CD4-positive, alpha-beta T cell treated with Interleukin-4 for 1 hour (primary cell): ENCODE data around the gene AKR1C4.
"Not testable (repeated sequence)": the region's sequence is repeated elsewhere in the genome, so short reads cannot be mapped to it uniquely, and the experiment has no call there.

Source experiments
- DNase-seq, 2 donors: peaks; one replicate each; pipeline ENCODE4 v3.0.0-alpha.2; 2020 to 2022

AKR1C4 gene

GRCh38 chr10:5196702-5197113 is at the start of gene AKR1C4:
Gene AKR1C4, plus strand, starts transcription at chr10:5196837. Its CDS starts 31 bp downstream, at chr10:5196868.
- DNase-seq = no peak

DNA sequence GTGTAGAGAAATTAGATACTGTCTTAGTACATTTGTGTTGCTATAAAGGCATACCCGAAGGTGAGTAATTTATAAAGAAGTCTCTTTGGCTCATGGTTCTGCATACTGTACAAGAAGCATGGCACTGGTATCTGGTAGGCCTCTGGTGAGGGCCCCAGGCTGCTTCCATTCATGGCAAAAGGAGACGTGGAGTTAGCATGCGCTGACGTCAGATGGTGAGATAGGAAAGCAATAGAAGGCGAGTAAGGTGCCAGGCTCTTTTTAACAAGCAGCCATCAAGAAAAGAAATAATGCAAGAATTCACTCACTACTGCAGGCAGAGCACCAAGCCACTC is 49.8 kb upstream of the AKR1C4 start:
- no peak for DNase-seq

GRCh38 chr10:5147255-5147980 is 49.2 kb upstream of the AKR1C4 start:
- DNase-seq = no peak

- DNase-seq = no peak
Measured at GRCh38 chr10:5147981-5148677, 48.5 kb upstream of the AKR1C4 start.

DNA sequence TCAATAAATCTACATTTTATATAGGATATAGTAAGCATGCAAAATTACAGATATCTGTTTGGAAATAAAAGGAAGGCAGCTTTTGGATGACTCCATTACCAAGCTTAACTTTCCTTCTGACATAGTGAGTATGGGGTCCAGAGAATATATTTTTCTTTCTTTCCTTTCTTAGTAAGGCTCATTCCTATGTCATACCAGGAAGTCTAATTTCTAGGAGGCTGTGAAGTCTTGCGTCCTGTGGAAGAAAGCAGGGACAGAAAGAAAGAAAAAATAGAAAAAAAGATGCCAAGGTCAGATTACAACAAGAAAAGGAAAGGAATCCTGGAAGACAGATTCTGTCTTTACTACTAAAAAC is 48.0 kb upstream of the AKR1C4 start:
- DNase-seq = no peak

DNA sequence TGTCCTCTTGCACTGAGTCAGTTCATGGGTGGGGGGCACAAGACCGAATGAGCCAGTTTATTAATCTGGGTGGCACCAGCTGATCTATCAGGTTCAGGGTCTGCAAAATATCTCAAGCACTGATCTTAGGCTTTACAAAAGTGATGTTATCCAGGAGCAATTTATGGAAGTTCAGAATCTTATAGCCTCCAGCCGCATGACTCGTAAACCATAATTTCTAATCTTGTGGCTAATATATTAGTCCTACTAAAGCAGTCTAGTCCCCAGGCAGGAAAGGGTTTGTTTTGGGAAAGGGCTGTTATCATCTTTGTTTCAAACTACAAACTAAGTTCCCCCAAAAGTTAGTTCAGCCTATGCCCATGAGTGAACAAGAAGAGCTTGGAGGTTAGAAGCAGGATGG is 45.6 kb upstream of the AKR1C4 start:
- DNase-seq = no peak

GRCh38 chr10:5155951-5156350 is 40.7 kb upstream of the AKR1C4 start:
- DNase-seq = no peak

GRCh38 chr10:5157501-5157900 is 39.1 kb upstream of the AKR1C4 start:
- no peak for DNase-seq

GRCh38 chr10:5159126-5159525 is 37.5 kb upstream of the AKR1C4 start:
- DNase-seq = no peak

DNA sequence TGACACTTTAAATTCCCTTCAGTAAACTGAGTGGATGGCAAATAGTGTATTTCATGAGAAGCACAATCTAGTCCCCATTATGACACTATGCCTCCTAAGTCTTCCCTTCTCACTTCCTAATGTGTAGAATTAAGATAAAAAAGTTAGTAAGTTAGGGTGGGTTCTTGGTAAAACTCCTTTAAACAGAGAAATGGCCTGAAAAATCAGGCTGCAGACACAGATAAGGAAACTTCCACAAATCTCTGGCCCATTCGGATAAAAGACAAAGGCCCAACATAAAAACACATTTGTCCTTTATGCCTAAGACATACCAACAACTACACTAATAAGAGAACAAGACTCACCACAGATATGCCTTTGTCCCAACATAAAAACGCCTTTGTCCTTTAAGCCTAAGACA is 33.1 kb upstream of the AKR1C4 start:
- DNase-seq = no peak

- DNase-seq = no peak
Measured at GRCh38 chr10:5165738-5166137, 30.9 kb upstream of the AKR1C4 start.

DNA sequence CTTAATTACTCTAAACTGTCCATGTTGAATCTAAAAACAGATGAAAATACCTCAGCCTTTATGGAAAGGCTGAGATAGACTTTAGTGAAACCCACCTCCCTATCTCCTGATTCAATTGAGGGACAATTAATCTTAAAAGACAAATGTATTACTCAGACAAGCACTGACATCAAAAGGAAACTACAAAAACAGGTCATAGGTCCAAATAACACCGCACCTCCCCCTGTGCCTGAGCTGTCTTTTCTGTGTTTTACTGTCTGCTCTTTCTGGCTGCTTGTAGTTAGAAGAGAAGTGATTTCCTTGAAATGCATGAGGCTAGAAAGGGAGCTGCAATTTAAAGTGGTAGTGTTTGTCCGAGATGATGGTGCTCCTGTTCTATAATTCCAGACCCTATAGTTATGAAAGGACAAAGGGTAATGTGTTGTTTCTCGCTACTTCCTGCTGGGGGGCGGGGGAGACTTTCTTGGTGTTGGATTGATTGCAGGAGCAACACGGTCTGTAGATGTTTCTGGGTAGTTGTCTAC is 27.7 kb upstream of the AKR1C4 start:
- DNase-seq = no peak

GRCh38 chr10:5175581-5175980 is 21.1 kb upstream of the AKR1C4 start:
- not testable (repeated sequence) for DNase-seq

GRCh38 chr10:5180503-5180902 is 16.1 kb upstream of the AKR1C4 start:
- not testable (repeated sequence) for DNase-seq

DNA sequence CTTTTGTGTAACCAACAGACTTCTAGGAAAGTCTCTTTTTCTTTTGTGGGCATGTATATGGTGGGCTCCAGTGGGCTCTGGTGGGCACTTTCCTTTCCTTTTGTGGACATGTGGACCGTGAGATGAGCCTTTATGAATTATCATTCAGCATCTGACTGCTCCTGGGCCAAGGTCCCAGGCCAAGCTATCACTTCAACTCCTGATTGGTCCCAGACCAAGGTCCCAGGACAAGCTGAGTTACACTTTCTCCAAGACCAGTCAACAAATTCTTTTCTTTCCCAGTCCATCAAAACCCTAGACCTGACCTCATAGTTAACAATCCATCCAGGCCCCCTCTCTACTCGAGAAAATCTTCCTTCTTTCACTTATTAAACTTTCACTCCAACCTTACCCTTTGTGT is 12.7 kb upstream of the AKR1C4 start:
- DNase-seq = no peak

- DNase-seq = no peak
Measured at GRCh38 chr10:5184987-5185775, 11.5 kb upstream of the AKR1C4 start, which contains the start of gene AKR1C8. Gene AKR1C8, minus strand, starts transcription at chr10:5185150. Its CDS starts 46 bp downstream, at chr10:5185104.

- no peak for DNase-seq
Measured at GRCh38 chr10:5187867-5188266, 8.8 kb upstream of the AKR1C4 start.

DNA sequence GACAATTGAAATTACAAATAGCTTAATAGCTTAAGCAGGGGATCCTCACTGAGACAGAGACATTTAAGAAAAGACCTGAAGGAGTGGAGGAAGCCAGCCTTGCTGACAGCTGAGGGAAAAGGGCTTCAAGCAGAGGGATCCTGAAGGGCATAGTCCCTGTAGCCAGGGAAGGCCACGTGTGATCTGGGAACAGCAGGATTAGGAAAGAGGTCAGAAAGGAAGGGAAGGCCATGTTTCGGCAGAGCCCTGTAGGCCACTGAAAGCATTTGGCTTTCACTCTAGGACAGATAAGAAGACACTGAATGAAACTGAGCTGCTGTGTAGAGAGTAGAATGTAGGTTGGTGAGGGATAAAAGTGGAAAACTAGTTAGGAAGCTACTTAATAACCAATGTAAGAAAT is 8.3 kb upstream of the AKR1C4 start:
- DNase-seq = no peak

DNA sequence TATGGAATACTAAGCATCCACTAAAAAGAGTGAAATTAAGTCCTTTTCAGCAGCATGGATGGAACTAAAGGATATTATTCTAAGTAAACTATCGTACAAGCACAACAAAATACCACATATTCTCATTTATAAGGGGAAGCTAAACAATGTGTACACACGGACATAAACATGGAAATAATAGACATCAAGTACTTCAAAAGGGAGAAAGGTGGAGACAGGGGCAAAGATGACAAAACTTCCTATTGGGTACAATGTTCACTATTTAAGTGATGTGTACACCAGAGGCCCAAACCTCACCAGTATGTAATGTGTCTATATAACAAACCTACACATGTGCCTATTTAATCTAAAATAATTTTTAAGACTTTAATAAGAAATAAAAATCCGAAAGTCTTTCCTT is 2.2 kb upstream of the AKR1C4 start:
- DNase-seq = no peak

- DNase-seq = no peak
Measured at GRCh38 chr10:5195727-5196374, 786 bp upstream of the AKR1C4 start.

DNA sequence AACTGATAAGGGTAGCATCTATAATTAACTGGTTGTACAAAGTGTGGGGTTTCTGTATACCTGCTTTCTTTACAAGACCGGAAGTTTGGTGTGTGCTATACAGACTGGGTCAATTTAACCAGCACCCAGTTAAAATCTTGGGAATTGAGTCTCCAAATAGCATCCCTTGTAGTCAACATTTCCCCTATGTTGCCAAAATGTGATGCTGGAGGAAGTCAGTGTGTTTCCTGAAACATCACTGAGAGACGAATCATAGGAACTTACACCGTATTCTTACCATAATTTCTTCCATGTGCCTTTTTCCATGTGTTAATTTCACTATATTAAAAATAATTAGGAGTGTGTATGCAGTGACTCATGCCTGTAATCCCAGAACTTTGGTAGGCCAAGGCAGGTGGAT is 1.7 kb downstream of the AKR1C4 start:
- no peak for DNase-seq

GRCh38 chr10:5199398-5199797 is 2.8 kb downstream of the AKR1C4 start:
- DNase-seq = no peak

- DNase-seq = no peak
Measured at GRCh38 chr10:5206799-5207198, 10.2 kb downstream of the AKR1C4 start.
